ENCODE data around the gene CTIF. TPM values are rescaled to one million over a fixed set of nuclear protein-coding genes. Genes with fewer than 3 reads are reported as not detected.

CTIF gene
- polyA plus RNA-seq, 4 donors: 8.1 to 22.6 (median 11.3) TPM

DNA sequence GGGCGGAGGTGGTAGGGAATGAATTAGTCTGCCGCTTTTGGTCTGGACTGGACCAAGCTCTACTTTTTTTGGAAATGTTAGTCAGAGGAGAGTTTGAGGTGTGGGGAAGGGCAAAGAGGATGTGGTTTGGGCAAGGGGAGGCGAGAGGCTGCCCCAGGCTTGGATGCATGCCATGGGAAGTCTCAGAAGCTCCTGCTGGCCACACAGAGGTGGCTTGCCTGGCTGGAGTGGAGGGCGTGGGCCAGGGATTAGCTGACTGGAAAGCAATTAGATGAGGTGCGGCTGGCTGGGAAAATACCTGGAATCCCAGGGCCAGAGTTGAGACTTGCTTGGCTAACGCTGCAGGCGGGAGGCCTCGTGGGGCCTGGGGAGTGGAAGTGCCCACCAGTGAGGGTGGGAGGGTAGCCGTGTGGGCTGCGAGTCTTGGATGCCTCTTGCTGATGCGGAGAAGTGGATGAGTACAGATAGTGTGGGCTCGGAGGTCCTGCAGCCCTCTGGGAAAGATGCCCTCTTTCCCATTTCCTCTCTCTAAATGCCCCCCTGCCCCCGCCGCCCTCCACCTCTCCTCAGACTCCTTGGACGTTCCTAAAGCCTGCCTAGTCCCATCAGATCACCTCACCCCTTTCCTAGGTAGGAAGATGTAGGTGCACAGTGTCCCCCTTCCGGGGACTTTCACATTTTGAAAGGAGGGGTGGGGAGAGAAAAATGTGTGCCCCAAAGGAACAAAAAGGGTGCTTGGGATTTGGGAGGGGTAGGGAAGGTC, 294.3 kb downstream of the CTIF start:
- Histone ChIP-seq H3K27ac (ENCODE audit: low read depth in 1 of 3, low read length in 2 of 3) (peak overlapping the region in 2 of 3 donors; percentile 11 to 29), H3K9me3 (ENCODE audit: control insufficient read depth in 2 of 2, insufficient read depth in 1 of 2, low read depth in 1 of 2, low read length in 1 of 2) (no peaks in the 10 kb centered on the region), H3K4me1 (ENCODE audit: control insufficient read depth in 3 of 3, insufficient read depth in 2 of 3, low read depth in 1 of 3, low read length in 2 of 3) (peaks cover 2 to 53% (median 18%) of the 10 kb centered on the region in 3 donors), H3K4me3 (ENCODE audit: low read depth in 1 of 3, low read length in 3 of 3) (no peak overlapping the region), H3K27me3 (ENCODE audit: control insufficient read depth in 3 of 3, insufficient read depth in 3 of 3, low read length in 3 of 3) (no peaks in the 10 kb centered on the region), H3K36me3 (ENCODE audit: control insufficient read depth in 3 of 3, insufficient read depth in 2 of 3, low read depth in 1 of 3, low read length in 3 of 3) (peaks cover 0 to 24% (median 0%) of the 10 kb centered on the region in 3 donors)
- FAIRE-seq (no peak), DNase-seq (peak; percentile 72 to 77)
- whole genome bisulfite sequencing, 3 donors: 50 to 67% (median 60%) methylated on average over 16 of the region's 16 CpGs

- H3K4me1 ChIP-seq (ENCODE audit: control insufficient read depth in 3 of 3, insufficient read depth in 2 of 3, low read depth in 1 of 3, low read length in 2 of 3): peaks cover 2 to 53% (median 12%) of the 10 kb centered on the region in 3 donors
- H3K9me3 ChIP-seq (ENCODE audit: control insufficient read depth in 2 of 2, insufficient read depth in 1 of 2, low read depth in 1 of 2, low read length in 1 of 2): no peaks in the 10 kb centered on the region
- H3K27ac ChIP-seq (ENCODE audit: low read depth in 1 of 3, low read length in 2 of 3): peak overlapping the region in 1 of 3 donors; percentile 50
- peak in 1 of 2 donors; percentile 41 for DNase-seq
- no peak overlapping the region for H3K4me3 ChIP-seq (ENCODE audit: low read depth in 1 of 3, low read length in 3 of 3)
- H3K27me3 ChIP-seq (ENCODE audit: control insufficient read depth in 3 of 3, insufficient read depth in 3 of 3, low read length in 3 of 3): no peaks in the 10 kb centered on the region
- H3K36me3 ChIP-seq (ENCODE audit: control insufficient read depth in 3 of 3, insufficient read depth in 2 of 3, low read depth in 1 of 3, low read length in 3 of 3): peaks cover 0 to 24% (median 0%) of the 10 kb centered on the region in 3 donors
- FAIRE-seq: no peak
- 63 to 84% (median 68%) methylated on average over 13 of the region's 13 CpGs for WGBS, 3 donors
Observed at GRCh38 chr18:48833701-48834412, 295.0 kb downstream of the CTIF start.

DNA sequence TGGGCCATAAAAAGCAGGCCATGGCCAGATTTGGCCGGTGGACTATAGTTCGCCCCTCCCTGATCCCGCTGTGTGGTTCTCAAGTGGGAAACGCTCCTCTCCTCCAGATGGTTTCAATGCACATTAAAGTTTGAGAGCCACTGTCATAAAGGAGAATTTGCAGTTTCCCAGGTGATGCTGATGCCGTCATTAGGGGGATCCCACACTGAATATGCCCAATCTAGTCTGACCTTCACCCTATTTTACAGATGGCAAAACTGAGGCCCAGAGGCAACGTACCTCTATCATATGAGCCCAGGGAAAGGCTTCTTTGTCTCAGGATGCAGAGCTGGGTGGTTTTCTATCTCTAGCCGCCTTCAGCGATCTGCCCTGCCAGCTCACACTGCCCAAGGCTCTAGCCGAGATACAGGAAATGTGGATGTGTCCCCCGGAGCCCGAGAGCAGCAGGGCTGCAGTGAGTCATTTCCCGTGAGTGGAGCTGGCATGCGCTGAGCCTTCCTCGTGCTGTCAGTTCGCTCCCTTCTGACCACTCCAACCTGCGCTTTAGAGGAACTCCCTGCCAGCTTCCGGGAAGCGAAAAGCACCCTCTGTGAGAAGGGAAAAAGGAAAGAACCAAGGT, 295.7 kb downstream of the CTIF start:
- FAIRE-seq: no peak
- no peaks in the 10 kb centered on the region for H3K9me3 ChIP-seq (ENCODE audit: control insufficient read depth in 2 of 2, insufficient read depth in 1 of 2, low read depth in 1 of 2, low read length in 1 of 2)
- WGBS, 3 donors: 52 to 79% (median 73%) methylated on average over 18 of the region's 18 CpGs
- H3K36me3 ChIP-seq (ENCODE audit: control insufficient read depth in 3 of 3, insufficient read depth in 2 of 3, low read depth in 1 of 3, low read length in 3 of 3): peaks cover 0 to 24% (median 0%) of the 10 kb centered on the region in 3 donors
- peak in 1 of 2 donors; percentile 33 for DNase-seq
- no peaks in the 10 kb centered on the region for H3K27me3 ChIP-seq (ENCODE audit: control insufficient read depth in 3 of 3, insufficient read depth in 3 of 3, low read length in 3 of 3)
- H3K4me3 ChIP-seq (ENCODE audit: low read depth in 1 of 3, low read length in 3 of 3): no peak overlapping the region
- H3K27ac ChIP-seq (ENCODE audit: low read depth in 1 of 3, low read length in 2 of 3): peak overlapping the region in 1 of 3 donors; percentile 46
- H3K4me1 ChIP-seq (ENCODE audit: control insufficient read depth in 3 of 3, insufficient read depth in 2 of 3, low read depth in 1 of 3, low read length in 2 of 3): peaks cover 2 to 53% (median 11%) of the 10 kb centered on the region in 3 donors

DNA sequence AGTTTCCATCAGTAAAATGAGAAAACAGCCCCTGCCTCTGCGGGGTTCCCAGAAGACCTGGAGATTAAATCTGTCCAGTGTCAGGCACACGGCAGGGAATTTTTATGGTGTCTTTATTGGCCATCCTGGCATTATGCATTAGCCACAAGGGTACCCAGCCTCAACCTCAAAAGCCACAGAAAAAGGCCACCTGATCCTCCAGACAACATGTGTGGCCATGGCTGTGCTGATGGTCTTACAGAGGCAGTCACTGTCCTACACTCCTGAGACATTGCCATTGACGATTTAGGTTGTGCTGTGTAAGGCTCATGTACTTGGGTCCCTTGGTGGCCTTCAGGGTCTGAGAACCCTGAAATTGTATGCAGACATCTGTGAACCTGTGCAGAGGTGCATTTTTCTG, 296.3 kb downstream of the CTIF start:
- Histone ChIP-seq H3K27me3 (ENCODE audit: control insufficient read depth in 3 of 3, insufficient read depth in 3 of 3, low read length in 3 of 3) (no peaks in the 10 kb centered on the region), H3K27ac (ENCODE audit: low read depth in 1 of 3, low read length in 2 of 3) (peak overlapping the region in 1 of 3 donors; percentile 46), H3K4me3 (ENCODE audit: low read depth in 1 of 3, low read length in 3 of 3) (no peak overlapping the region), H3K4me1 (ENCODE audit: control insufficient read depth in 3 of 3, insufficient read depth in 2 of 3, low read depth in 1 of 3, low read length in 2 of 3) (peaks cover 2 to 53% (median 11%) of the 10 kb centered on the region in 3 donors), H3K36me3 (ENCODE audit: control insufficient read depth in 3 of 3, insufficient read depth in 2 of 3, low read depth in 1 of 3, low read length in 3 of 3) (peaks cover 0 to 27% (median 0%) of the 10 kb centered on the region in 3 donors), H3K9me3 (ENCODE audit: control insufficient read depth in 2 of 2, insufficient read depth in 1 of 2, low read depth in 1 of 2, low read length in 1 of 2) (no peaks in the 10 kb centered on the region)
- no peak for FAIRE-seq
- WGBS, 3 donors: 77 to 86% (median 82%) methylated on average over 3 of the region's 3 CpGs
- no peak for DNase-seq

- Histone ChIP-seq H3K27ac (ENCODE audit: low read depth in 1 of 3, low read length in 2 of 3) (no peak overlapping the region), H3K36me3 (ENCODE audit: control insufficient read depth in 3 of 3, insufficient read depth in 2 of 3, low read depth in 1 of 3, low read length in 3 of 3) (peaks cover 0 to 27% (median 0%) of the 10 kb centered on the region in 3 donors), H3K4me1 (ENCODE audit: control insufficient read depth in 3 of 3, insufficient read depth in 2 of 3, low read depth in 1 of 3, low read length in 2 of 3) (peaks cover 2 to 55% (median 11%) of the 10 kb centered on the region in 3 donors), H3K27me3 (ENCODE audit: control insufficient read depth in 3 of 3, insufficient read depth in 3 of 3, low read length in 3 of 3) (no peaks in the 10 kb centered on the region), H3K4me3 (ENCODE audit: low read depth in 1 of 3, low read length in 3 of 3) (no peak overlapping the region), H3K9me3 (ENCODE audit: control insufficient read depth in 2 of 2, insufficient read depth in 1 of 2, low read depth in 1 of 2, low read length in 1 of 2) (no peaks in the 10 kb centered on the region)
- 94 to 97% (median 96%) methylated on average over 3 of the region's 3 CpGs for WGBS, 3 donors
- DNase-seq: no peak
- FAIRE-seq: no peak
Observed at GRCh38 chr18:48835745-48836170, 296.9 kb downstream of the CTIF start.

DNA sequence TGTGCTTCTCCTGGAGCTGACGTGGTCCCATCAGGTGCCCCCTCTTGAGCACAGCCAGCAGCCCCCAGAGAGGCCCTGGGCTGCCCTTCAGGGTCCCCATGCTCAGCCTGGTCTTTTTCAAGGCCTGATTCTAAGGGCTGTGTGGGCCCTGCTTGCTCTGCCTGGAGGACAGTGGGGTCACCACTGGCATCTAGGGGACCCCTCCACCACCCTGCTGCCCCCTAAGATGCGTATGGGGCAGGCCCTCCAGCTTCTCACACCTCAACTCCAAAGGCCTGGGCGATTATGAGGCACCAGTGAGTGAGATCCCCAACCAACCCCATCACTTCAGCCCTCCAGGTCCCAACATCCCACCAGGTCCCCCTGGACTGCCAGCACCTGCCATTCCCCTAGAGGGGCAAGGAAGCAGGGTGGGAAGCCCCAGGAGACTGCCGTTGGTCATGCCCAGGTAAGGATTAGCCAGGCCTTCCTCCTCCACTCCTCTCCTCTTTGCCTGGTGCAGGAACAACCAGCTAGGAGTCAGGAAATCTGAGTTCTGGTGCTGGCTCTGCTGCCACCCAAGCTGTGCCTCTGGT, 297.5 kb downstream of the CTIF start:
- no peak for DNase-seq
- Histone ChIP-seq H3K4me1 (ENCODE audit: control insufficient read depth in 3 of 3, insufficient read depth in 2 of 3, low read depth in 1 of 3, low read length in 2 of 3) (peaks cover 2 to 58% (median 11%) of the 10 kb centered on the region in 3 donors), H3K4me3 (ENCODE audit: low read depth in 1 of 3, low read length in 3 of 3) (no peak overlapping the region), H3K27me3 (ENCODE audit: control insufficient read depth in 3 of 3, insufficient read depth in 3 of 3, low read length in 3 of 3) (no peaks in the 10 kb centered on the region), H3K27ac (ENCODE audit: low read depth in 1 of 3, low read length in 2 of 3) (no peak overlapping the region), H3K36me3 (ENCODE audit: control insufficient read depth in 3 of 3, insufficient read depth in 2 of 3, low read depth in 1 of 3, low read length in 3 of 3) (peaks cover 0 to 27% (median 0%) of the 10 kb centered on the region in 3 donors), H3K9me3 (ENCODE audit: control insufficient read depth in 2 of 2, insufficient read depth in 1 of 2, low read depth in 1 of 2, low read length in 1 of 2) (no peaks in the 10 kb centered on the region)
- WGBS, 3 donors: 64 to 96% (median 71%) methylated on average over 4 of the region's 4 CpGs
- no peak for FAIRE-seq

DNA sequence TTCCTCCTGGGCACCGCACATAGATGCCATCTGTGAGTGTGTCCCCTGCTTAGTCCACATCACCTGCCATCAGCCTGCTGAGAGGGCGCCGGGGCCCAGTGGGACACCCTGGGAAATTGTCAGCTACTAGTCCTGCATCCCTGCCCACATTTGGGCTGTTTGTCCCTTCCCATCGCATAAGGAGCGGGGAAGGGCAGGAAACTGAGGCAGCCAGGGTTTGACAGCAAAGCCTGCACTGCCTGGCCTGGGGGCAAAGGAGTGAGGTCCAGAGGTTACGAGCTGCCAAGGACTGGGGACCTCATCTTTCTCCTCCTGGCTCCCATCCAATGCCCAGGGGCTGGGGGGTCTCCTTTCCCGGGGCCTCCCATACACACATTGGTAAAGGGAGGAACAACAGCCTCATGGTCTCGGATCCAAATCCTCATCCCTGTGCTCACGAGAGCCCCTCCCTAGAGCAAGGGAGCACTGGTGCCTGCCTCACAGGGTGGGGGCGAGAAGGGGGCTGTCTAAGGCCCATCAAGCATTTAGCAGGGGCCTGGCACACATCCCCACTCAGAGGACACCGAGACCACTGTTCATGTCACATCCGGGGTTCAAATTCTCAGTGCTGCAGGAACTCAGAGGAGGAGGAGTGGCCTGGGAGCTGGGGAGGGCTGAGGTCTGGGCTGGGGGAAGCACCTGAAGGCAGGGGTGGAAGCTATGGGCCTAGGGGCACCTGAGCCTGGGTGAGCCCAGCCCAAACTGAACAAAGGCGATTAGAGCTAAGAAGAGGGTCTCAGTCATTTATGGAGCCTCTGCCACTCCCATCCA, 298.2 kb downstream of the CTIF start:
- peaks cover 0 to 28% (median 0%) of the 10 kb centered on the region in 3 donors for H3K36me3 ChIP-seq (ENCODE audit: control insufficient read depth in 3 of 3, insufficient read depth in 2 of 3, low read depth in 1 of 3, low read length in 3 of 3)
- no peak for FAIRE-seq
- peaks cover 2 to 65% (median 13%) of the 10 kb centered on the region in 3 donors for H3K4me1 ChIP-seq (ENCODE audit: control insufficient read depth in 3 of 3, insufficient read depth in 2 of 3, low read depth in 1 of 3, low read length in 2 of 3)
- H3K9me3 ChIP-seq (ENCODE audit: control insufficient read depth in 2 of 2, insufficient read depth in 1 of 2, low read depth in 1 of 2, low read length in 1 of 2): no peaks in the 10 kb centered on the region
- H3K4me3 ChIP-seq (ENCODE audit: low read depth in 1 of 3, low read length in 3 of 3): no peak overlapping the region
- H3K27ac ChIP-seq (ENCODE audit: low read depth in 1 of 3, low read length in 2 of 3): no peak overlapping the region
- WGBS, 3 donors: 93 to 96% (median 95%) methylated on average over 13 of the region's 13 CpGs
- no peaks in the 10 kb centered on the region for H3K27me3 ChIP-seq (ENCODE audit: control insufficient read depth in 3 of 3, insufficient read depth in 3 of 3, low read length in 3 of 3)
- DNase-seq: no peak

All from small intestine (tissue), 7 donors.